IPS-NIHi11 (cell line): ENCODE data around the gene CCDC91.
"Not testable (repeated sequence)": the region's sequence is repeated elsewhere in the genome, so short reads cannot be mapped to it uniquely, and the experiment has no call there.

Experiments used
- DNase-seq: peaks from one replicate; pipeline ENCODE4 v3.0.0; 2012; ENCODE audit warnings: mixed read lengths, low spot score

The CCDC91 gene

GRCh38 chr12:28234444-28234843, 44.2 kb downstream of the CCDC91 start:
- DNase-seq, result no peak

GRCh38 chr12:28235015-28235414, 44.8 kb downstream of the CCDC91 start:
- DNase-seq, result no peak

- no peak for DNase-seq
These were observed 45.7 kb downstream of the CCDC91 start for GRCh38 chr12:28235985-28236384.

- DNase-seq, result no peak
These were observed 47.2 kb downstream of the CCDC91 start for GRCh38 chr12:28237423-28237822.

GRCh38 chr12:28239918-28240317, 49.7 kb downstream of the CCDC91 start:
- DNase-seq, result no peak

GRCh38 chr12:28240853-28241252, 50.6 kb downstream of the CCDC91 start:
- no peak for DNase-seq

- no peak for DNase-seq
These were observed 51.9 kb downstream of the CCDC91 start for GRCh38 chr12:28242129-28242495.

GRCh38 chr12:28242496-28243309, 52.4 kb downstream of the CCDC91 start:
- no peak for DNase-seq

- no peak for DNase-seq
These were observed 53.0 kb downstream of the CCDC91 start for GRCh38 chr12:28243310-28243633.

GRCh38 chr12:28247806-28248205, 57.5 kb downstream of the CCDC91 start:
- DNase-seq, result no peak

GRCh38 chr12:28248555-28249145, 58.4 kb downstream of the CCDC91 start:
- DNase-seq, result no peak

GRCh38 chr12:28253161-28253641, 62.9 kb downstream of the CCDC91 start:
- DNase-seq, result no peak

- DNase-seq, result no peak
These were observed 67.2 kb downstream of the CCDC91 start for GRCh38 chr12:28257411-28257810.

GRCh38 chr12:28258998-28259397, 68.7 kb downstream of the CCDC91 start:
- no peak for DNase-seq

GRCh38 chr12:28265435-28266042, 75.3 kb downstream of the CCDC91 start:
- DNase-seq, result no peak

GRCh38 chr12:28267920-28268607, 77.8 kb downstream of the CCDC91 start:
- DNase-seq, result not testable (repeated sequence)

GRCh38 chr12:28268608-28269229, 78.5 kb downstream of the CCDC91 start:
- no peak for DNase-seq

GRCh38 chr12:28269851-28270250, 79.6 kb downstream of the CCDC91 start:
- no peak for DNase-seq

GRCh38 chr12:28278499-28278898, 88.2 kb downstream of the CCDC91 start:
- no peak for DNase-seq

- DNase-seq, result no peak
These were observed 88.7 kb downstream of the CCDC91 start for GRCh38 chr12:28278960-28279359.

GRCh38 chr12:28286352-28286751, 96.1 kb downstream of the CCDC91 start:
- DNase-seq, result no peak

- DNase-seq, result no peak
These were observed 100.0 kb downstream of the CCDC91 start for GRCh38 chr12:28290262-28290661.
